Left kidney (tissue), 8 donors: ENCODE results near the gene KIF5C. TPM values are rescaled to one million over a fixed set of nuclear protein-coding genes. Genes with fewer than 3 reads are reported as not detected.
A peak's percentile ranks its signal among the peaks of the same experiment; 100 is the strongest.
"Not testable (repeated sequence)": the region's sequence is repeated elsewhere in the genome, so short reads cannot be mapped to it uniquely, and the experiment has no call there.

ENCODE experiments used
- DNase-seq: peaks from one replicate; pipeline ENCODE4 v3.0.0-alpha.2; 2013
- long read RNA-seq, 8 donors: transcript quantifications; one replicate each; lab custom pipeline, GENCODE V29; 2026
- polyA plus RNA-seq: library from polyadenylated mRNA; unstranded; fragments of 120-200 nt; gene quantifications from one replicate; pipeline ENCODE4 v1.2.1, GENCODE V29; 2013; ENCODE audit not compliant: insufficient read length

Gene KIF5C
- 5.5 TPM for polyA plus RNA-seq
- long read RNA-seq, donor 1 = 0 reads
- long read RNA-seq, donor 2 = 0 reads
- long read RNA-seq, donor 3 = 0 reads
- long read RNA-seq, donor 4 = 0 reads
- long read RNA-seq, donor 5 = 0 reads
- long read RNA-seq, donor 6 = 0 reads
- long read RNA-seq, donor 7 = 0 reads
- long read RNA-seq, donor 8 = 0 reads

- DNase-seq = peak; percentile 82
Observed at GRCh38 chr2:148874868-148875341, at the start of gene KIF5C. KIF5C (plus strand) TSS chr2:148875227; CDS start chr2:148875618, 391 bp downstream.

DNA sequence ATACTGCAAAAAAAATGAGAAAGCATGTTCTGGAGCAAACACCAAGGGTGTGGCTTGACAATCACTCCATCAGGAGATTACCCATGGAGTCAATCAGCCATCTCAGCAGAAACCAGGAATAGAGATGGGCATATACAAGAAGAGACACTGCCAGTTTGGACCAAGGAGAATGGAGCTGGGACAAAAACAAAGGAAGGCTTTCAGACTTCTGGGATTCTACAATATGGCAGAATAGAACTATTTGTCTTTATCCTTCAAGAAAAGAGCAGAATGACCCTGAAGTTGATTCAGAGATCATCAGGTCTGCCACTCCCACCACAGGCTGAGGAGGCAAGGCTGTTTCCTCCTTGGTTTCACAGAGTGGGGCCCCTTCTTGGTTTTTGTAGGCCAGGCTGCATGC lies 48.2 kb upstream of the KIF5C start:
- no peak for DNase-seq

GRCh38 chr2:148828941-148829340 lies 46.1 kb upstream of the KIF5C start:
- DNase-seq = no peak

DNA sequence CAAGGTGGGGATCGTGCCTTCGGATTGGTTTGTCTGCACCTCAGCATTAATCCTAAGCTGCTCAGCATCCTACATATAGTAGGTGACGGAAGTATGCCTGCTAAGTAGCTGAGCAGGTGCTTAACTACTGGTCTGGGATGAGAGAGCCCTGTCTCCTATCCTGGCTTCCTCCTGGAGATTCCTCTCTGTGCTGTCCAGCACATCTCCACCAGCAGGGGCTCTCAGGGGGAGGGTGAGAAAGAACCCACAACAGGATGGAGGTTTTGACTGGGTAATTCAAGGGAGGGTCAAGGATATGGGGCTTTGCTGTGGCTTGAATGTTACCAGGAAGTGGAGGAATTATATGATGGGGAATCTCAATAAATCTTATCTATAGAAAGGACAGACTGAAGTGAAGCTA lies 45.4 kb upstream of the KIF5C start:
- DNase-seq = no peak

- no peak for DNase-seq
Observed at GRCh38 chr2:148832637-148833036, 42.4 kb upstream of the KIF5C start.

DNA sequence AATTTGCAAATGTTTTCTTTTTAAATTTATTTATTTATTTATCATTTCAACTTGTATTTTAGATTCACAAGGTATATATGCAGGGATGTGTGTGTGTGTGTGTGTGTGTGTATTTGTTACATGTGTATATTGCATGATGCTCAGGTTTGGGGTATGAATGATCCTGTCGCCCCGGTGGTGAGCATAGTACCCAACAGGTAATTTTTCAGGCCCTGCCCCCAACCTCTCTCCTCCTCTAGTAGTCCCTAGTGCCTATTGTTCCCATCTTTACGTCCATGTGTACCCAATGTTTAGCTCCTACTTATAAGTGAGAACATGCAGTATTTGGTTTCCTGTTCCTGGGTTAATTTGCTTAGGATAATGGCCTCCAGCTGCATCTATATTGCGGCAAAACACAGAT lies 33.0 kb upstream of the KIF5C start:
- no peak for DNase-seq

DNA sequence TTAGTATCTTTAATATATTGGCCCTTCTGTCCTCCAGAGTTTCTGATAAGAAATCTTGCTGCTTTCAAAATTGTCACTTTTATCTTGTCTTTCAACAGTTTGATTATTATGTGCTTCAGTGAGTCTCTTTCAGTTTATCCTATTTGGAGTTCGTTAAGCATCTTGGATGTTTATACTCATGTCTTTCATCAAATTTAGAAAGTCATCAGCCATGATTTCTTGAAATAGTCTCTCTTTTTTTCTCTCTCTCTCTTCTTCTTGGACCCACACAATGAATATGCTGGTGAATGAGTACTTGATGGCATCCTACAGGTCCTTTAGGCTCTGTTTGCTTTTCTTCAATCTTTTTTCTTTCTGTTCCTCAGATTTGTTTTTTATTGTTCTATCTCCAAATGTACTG lies 26.9 kb upstream of the KIF5C start:
- no peak for DNase-seq

DNA sequence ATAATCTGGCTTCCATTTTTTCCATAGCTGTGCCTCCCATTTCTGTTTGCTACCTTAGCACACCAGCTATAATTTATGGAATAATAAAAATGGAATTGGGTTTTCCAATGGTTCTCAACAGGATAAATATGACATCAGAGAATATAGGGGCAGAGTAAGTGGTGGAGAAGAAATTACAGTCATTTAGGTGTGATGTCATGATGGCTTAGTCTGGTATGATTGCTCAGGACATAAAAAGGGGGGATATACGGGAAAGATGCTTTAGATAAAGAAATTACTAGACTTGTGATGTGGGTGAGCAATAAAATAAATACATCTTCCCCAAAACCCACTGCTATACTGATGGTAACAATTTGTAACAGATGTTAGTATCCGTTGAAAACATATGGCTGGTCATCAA lies 21.6 kb upstream of the KIF5C start:
- no peak for DNase-seq

- DNase-seq = no peak
Observed at GRCh38 chr2:148860037-148860436, 15.0 kb upstream of the KIF5C start.

DNA sequence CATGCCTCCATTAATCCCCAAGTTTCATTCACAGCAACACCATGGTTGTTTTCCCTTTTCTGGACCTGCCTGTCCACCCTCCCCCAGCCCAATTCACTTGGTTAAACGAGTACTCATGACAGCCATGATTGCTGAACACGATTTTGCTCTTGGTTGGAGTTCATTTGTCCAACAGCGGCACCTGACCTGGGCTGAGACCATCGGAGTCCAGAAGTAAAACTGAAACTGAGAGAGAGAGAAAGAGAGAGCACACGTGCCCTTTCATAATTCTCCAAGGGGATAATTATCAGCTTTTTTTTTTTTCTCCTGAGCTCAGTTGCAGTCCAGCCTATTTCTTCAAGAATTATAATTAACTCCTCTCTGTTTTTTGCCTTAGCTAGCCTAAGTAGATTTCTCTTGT lies 13.7 kb upstream of the KIF5C start:
- DNase-seq = no peak

- not testable (repeated sequence) for DNase-seq
Observed at GRCh38 chr2:148862478-148862877, 12.5 kb upstream of the KIF5C start.

DNA sequence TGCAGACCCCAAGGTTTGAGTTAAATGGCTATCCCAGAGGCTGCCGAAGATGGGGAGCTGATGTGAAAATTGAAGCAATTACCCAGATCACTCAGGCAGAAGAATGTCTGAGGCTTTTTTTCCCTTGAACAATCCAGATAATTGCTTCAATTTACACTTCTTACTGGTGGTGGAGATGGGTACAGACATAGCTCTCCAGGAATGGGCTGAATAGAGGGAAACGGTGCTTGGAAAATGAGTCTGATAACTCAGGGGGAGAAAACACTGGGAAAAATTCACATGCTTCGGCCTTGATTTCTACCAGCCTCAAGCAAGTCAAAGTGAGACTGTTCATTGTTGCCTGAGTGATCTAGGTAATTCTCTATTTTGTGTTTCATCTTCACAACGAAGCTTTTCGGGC lies 9.5 kb upstream of the KIF5C start:
- DNase-seq = no peak

- no peak for DNase-seq
Observed at GRCh38 chr2:148866091-148866490, 8.9 kb upstream of the KIF5C start.

DNA sequence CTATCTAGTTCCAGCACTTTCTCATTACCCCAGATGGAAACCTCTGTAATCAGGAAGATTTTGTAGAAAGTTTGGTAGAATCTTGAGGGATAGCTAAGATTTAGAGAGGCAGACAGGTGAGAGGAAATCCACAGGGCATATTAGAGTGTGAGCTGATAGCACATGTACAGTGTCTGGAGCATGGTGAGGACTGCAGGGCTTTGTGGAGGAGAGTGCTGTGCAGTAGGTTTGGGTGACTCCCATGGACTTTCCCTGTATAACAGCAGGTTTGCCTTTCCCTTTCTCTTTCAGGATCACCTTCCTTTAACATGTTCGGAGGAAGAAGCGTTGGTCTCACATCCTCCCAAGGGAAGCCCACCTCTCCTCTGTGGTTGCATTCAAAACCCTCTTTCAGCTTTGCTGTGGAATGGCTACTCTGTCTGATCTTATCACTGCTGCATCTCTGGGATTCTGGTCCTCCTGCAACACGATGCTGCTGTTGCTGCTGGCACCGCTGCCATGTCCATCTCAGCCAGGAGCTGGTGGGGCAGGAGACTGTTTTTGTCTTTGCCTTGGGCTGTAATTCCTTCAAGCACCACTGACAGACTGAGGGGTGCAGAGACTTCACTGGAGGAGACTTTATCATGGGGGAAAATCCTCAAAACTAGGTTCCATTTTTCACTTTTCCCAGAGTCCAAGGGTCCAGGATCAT lies 7.8 kb upstream of the KIF5C start:
- no peak for DNase-seq

DNA sequence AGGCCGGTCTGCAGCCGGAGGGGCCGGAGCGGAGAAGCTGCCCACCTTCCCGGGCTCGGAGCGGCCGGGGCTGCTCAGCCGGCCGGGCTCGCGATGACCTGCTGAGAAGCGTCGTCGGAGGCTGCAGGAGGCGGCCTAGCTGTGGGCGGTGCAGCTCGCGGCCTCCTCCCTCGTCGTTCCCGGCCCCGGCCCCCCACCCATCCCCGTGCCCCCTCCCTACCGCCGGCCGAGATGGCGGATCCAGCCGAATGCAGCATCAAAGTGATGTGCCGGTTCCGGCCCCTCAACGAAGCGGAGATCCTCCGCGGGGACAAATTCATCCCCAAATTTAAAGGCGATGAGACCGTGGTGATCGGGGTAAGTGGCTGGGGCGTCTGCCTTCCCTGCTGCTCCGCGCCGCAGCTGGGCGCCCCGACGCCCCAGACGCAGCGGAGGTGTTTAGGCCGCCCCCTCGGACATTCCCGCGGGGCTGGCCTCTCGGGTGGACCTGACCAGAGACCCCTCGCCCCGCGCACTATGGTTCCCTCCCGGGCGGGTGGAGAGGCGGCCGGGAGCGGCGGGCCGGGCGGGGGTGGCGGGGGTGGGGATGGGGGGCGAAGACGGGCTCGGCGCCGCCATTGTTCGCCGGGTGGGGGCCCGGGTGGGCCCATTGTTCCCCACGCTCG lies 492 bp downstream of the KIF5C start:
- DNase-seq = no peak

GRCh38 chr2:148876202-148876594 lies 1.2 kb downstream of the KIF5C start:
- DNase-seq = no peak

- DNase-seq = peak; percentile 21
Observed at GRCh38 chr2:148876595-148877402, 1.8 kb downstream of the KIF5C start.

GRCh38 chr2:148877403-148877740 lies 2.3 kb downstream of the KIF5C start:
- DNase-seq = no peak

DNA sequence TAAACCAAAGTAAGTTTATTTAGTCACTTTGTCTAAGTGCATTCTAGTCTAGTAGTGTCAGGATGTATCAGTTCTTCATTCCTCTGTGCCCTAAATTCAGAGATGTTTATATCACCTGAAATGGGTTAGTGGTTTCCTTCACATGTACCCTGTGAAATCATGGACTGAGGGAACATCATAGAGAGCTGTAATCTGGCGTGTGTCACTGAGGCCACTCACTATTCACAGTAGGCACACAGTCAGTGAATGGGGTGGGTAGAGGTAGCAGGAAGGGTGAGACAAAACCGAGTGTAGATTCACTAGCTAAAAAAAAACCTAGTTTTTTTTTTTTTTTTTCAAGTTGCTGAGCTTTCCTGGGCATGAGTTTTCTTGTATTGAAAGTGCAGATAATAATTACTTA lies 5.6 kb downstream of the KIF5C start:
- no peak for DNase-seq

- no peak for DNase-seq
Observed at GRCh38 chr2:148882051-148882450, 7.0 kb downstream of the KIF5C start.

DNA sequence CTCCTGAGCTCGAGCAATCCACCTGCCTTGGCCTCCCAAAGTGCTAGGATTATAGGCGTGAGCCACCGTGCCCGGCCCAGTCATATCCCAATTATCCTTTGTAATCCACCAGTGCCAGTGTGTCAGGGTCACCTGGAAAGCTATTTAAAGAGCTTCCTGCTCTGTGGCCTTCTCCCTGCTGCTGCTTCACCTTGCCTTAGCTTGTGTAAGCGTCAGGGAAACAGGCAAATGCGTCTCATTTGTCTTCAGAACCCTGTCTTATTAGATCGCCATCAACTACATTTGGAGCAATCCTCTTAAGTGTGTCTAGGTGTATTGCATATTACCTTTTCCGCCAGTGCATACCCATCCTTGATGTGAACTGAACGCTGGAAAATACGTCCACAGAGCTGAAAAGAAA lies 10.2 kb downstream of the KIF5C start:
- no peak for DNase-seq

- no peak for DNase-seq
Observed at GRCh38 chr2:148885988-148886387, 11.0 kb downstream of the KIF5C start.
